Activated T-helper 17 cell treated with anti-CD3 and anti-CD28 coated beads, Interleukin-2, amount 50 U/mL, for 72 hours (primary cell): ENCODE results near the gene CDC123. TPM values are rescaled to one million over a fixed set of nuclear protein-coding genes. Genes with fewer than 3 reads are reported as not detected.
"Not testable (repeated sequence)": the region's sequence is repeated elsewhere in the genome, so short reads cannot be mapped to it uniquely, and the experiment has no call there.

Source experiments
- ATAC-seq: fragments of 150-1000 bp; cut with Tn5 transposase; replicated peaks from 2 replicates; pipeline ENCODE4 v1.10.0; 2021; ENCODE audit warnings: mild to moderate bottlenecking, moderate library complexity
- H3K27ac Mint-ChIP-seq: one replicate; pipeline ENCODE4 v1.8.0; 2022; ENCODE audit warnings: mixed read lengths
- H3K27me3 Mint-ChIP-seq: one replicate; pipeline ENCODE4 v1.8.0; 2022; ENCODE audit warnings: mixed read lengths
- H3K36me3 Mint-ChIP-seq: one replicate; pipeline ENCODE4 v1.8.0; 2022; ENCODE audit warnings: low read depth, mild to moderate bottlenecking, mixed read lengths
- H3K4me1 Mint-ChIP-seq: one replicate; pipeline ENCODE4 v1.8.0; 2022; ENCODE audit warnings: mixed read lengths
- H3K4me3 Mint-ChIP-seq: one replicate; pipeline ENCODE4 v1.8.0; 2022; ENCODE audit warnings: mild to moderate bottlenecking, mixed read lengths
- H3K9me3 Mint-ChIP-seq: one replicate; pipeline ENCODE4 v1.8.0; 2022; ENCODE audit warnings: mixed read lengths
- total RNA-seq, 2 donors: library from RNA; stranded (reverse); gene quantifications; one replicate each; pipeline ENCODE4 v1.2.3, GENCODE V29; 2022

CDC123 gene
- 100 to 1,000 TPM in 1 of 2 donors, 10 to 100 TPM in 1; 93.8 to 202 TPM for total RNA-seq

GRCh38 chr10:12195603-12196506, at the start of gene CDC123, which contains the start of gene NUDT5:
Gene CDC123, plus strand, starts transcription at chr10:12196188. Its CDS starts 58 bp downstream, at chr10:12196246.
Gene NUDT5, minus strand, starts transcription at chr10:12195891. Its CDS starts 9,600 bp downstream, at chr10:12186291.
- Mint-ChIP-seq H3K4me3 (peak within 1 kb of the TSS; percentile 92), H3K27ac (peak within 1 kb of the TSS; percentile 98), H3K36me3 (peaks cover 83% of the 10 kb centered on the region), H3K4me1 (peaks cover 29% of the 10 kb centered on the region), H3K27me3 (no peaks in the 10 kb centered on the region), H3K9me3 (no peaks in the 10 kb centered on the region)
- ATAC-seq: peak; percentile 93

GRCh38 chr10:12150163-12150562, 45.8 kb upstream of the CDC123 start:
- Mint-ChIP-seq H3K27me3 (no peaks in the 10 kb centered on the region), H3K9me3 (no peaks in the 10 kb centered on the region), H3K36me3 (peaks cover 83% of the 10 kb centered on the region), H3K4me1 (no peaks in the 10 kb centered on the region), H3K27ac (no peak overlapping the region), H3K4me3 (no peak overlapping the region)
- ATAC-seq: no peak

- Mint-ChIP-seq H3K4me3 (no peak overlapping the region), H3K4me1 (peaks cover 4% of the 10 kb centered on the region), H3K27me3 (no peaks in the 10 kb centered on the region), H3K36me3 (peaks cover 89% of the 10 kb centered on the region), H3K27ac (peak overlapping the region; percentile 21), H3K9me3 (no peaks in the 10 kb centered on the region)
- no peak for ATAC-seq
Observed at GRCh38 chr10:12154516-12154915, 41.5 kb upstream of the CDC123 start.

GRCh38 chr10:12156367-12157123, 39.4 kb upstream of the CDC123 start:
- no peak for ATAC-seq
- peaks cover 92% of the 10 kb centered on the region for H3K36me3 Mint-ChIP-seq

GRCh38 chr10:12158111-12158510, 37.9 kb upstream of the CDC123 start:
- H3K9me3 Mint-ChIP-seq: no peaks in the 10 kb centered on the region
- no peak overlapping the region for H3K4me3 Mint-ChIP-seq
- no peak for ATAC-seq
- H3K27me3 Mint-ChIP-seq: no peaks in the 10 kb centered on the region
- peaks cover 4% of the 10 kb centered on the region for H3K4me1 Mint-ChIP-seq
- H3K36me3 Mint-ChIP-seq: peaks cover 96% of the 10 kb centered on the region
- H3K27ac Mint-ChIP-seq: no peak overlapping the region

More at GRCh38 chr10:12156367-12157123, 39.4 kb upstream of the CDC123 start:
- no peaks in the 10 kb centered on the region for H3K9me3 Mint-ChIP-seq
- peaks cover 4% of the 10 kb centered on the region for H3K4me1 Mint-ChIP-seq
- H3K27ac Mint-ChIP-seq: peak overlapping the region; percentile 41
- H3K27me3 Mint-ChIP-seq: no peaks in the 10 kb centered on the region
- no peak overlapping the region for H3K4me3 Mint-ChIP-seq

GRCh38 chr10:12160664-12161063, 35.3 kb upstream of the CDC123 start:
- Mint-ChIP-seq H3K27ac (no peak overlapping the region), H3K4me3 (no peak overlapping the region), H3K27me3 (no peaks in the 10 kb centered on the region), H3K9me3 (no peaks in the 10 kb centered on the region), H3K36me3 (peaks cover 95% of the 10 kb centered on the region), H3K4me1 (peaks cover 4% of the 10 kb centered on the region)
- peak; percentile 74 for ATAC-seq

GRCh38 chr10:12162927-12163326, 33.1 kb upstream of the CDC123 start:
- H3K27ac Mint-ChIP-seq: no peak overlapping the region
- peaks cover 95% of the 10 kb centered on the region for H3K36me3 Mint-ChIP-seq
- no peak for ATAC-seq
- H3K27me3 Mint-ChIP-seq: no peaks in the 10 kb centered on the region
- H3K4me1 Mint-ChIP-seq: no peaks in the 10 kb centered on the region
- H3K4me3 Mint-ChIP-seq: no peak overlapping the region
- H3K9me3 Mint-ChIP-seq: no peaks in the 10 kb centered on the region

- H3K27me3 Mint-ChIP-seq: no peaks in the 10 kb centered on the region
- no peaks in the 10 kb centered on the region for H3K9me3 Mint-ChIP-seq
- no peak overlapping the region for H3K4me3 Mint-ChIP-seq
- peaks cover 95% of the 10 kb centered on the region for H3K36me3 Mint-ChIP-seq
- H3K4me1 Mint-ChIP-seq: no peaks in the 10 kb centered on the region
- no peak for ATAC-seq
- no peak overlapping the region for H3K27ac Mint-ChIP-seq
Observed at GRCh38 chr10:12164085-12164484, 31.9 kb upstream of the CDC123 start.

- peak overlapping the region; percentile 7 for H3K27ac Mint-ChIP-seq
- no peak for ATAC-seq
Observed at GRCh38 chr10:12165036-12165435, 31.0 kb upstream of the CDC123 start.

GRCh38 chr10:12165999-12166775, 29.8 kb upstream of the CDC123 start:
- Mint-ChIP-seq H3K4me1 (no peaks in the 10 kb centered on the region), H3K9me3 (no peaks in the 10 kb centered on the region), H3K4me3 (no peak overlapping the region), H3K36me3 (peaks cover 99% of the 10 kb centered on the region), H3K27me3 (no peaks in the 10 kb centered on the region), H3K27ac (peak overlapping the region; percentile 7)
- no peak for ATAC-seq

More at GRCh38 chr10:12165036-12165435, 31.0 kb upstream of the CDC123 start:
- Mint-ChIP-seq H3K36me3 (peaks cover 97% of the 10 kb centered on the region), H3K9me3 (no peaks in the 10 kb centered on the region), H3K4me3 (no peak overlapping the region), H3K4me1 (no peaks in the 10 kb centered on the region), H3K27me3 (no peaks in the 10 kb centered on the region)

- H3K27ac Mint-ChIP-seq, H3K4me3 Mint-ChIP-seq, H3K9me3 Mint-ChIP-seq, ATAC-seq, H3K27me3 Mint-ChIP-seq, H3K4me1 Mint-ChIP-seq: not testable (repeated sequence)
- H3K36me3 Mint-ChIP-seq: peaks cover 95% of the 10 kb centered on the region
Observed at GRCh38 chr10:12171512-12171911, 24.5 kb upstream of the CDC123 start.

- peaks cover 10% of the 10 kb centered on the region for H3K4me1 Mint-ChIP-seq
- ATAC-seq: peak; percentile 11
- peaks cover 88% of the 10 kb centered on the region for H3K36me3 Mint-ChIP-seq
- no peaks in the 10 kb centered on the region for H3K9me3 Mint-ChIP-seq
- H3K27me3 Mint-ChIP-seq: no peaks in the 10 kb centered on the region
- H3K27ac Mint-ChIP-seq: no peak overlapping the region
- no peak overlapping the region for H3K4me3 Mint-ChIP-seq
Observed at GRCh38 chr10:12177642-12178041, 18.3 kb upstream of the CDC123 start.

GRCh38 chr10:12179606-12180170, 16.3 kb upstream of the CDC123 start:
- no peaks in the 10 kb centered on the region for H3K27me3 Mint-ChIP-seq
- peak overlapping the region; percentile 87 for H3K27ac Mint-ChIP-seq
- no peak overlapping the region for H3K4me3 Mint-ChIP-seq
- no peak for ATAC-seq
- H3K36me3 Mint-ChIP-seq: peaks cover 84% of the 10 kb centered on the region
- peaks cover 17% of the 10 kb centered on the region for H3K4me1 Mint-ChIP-seq
- H3K9me3 Mint-ChIP-seq: no peaks in the 10 kb centered on the region
